A549 (cell line): ENCODE results near the gene POLRMT. TPM values are rescaled to one million over a fixed set of nuclear protein-coding genes. Genes with fewer than 3 reads are reported as not detected.

Experiments
- ATAC-seq, 2 experiments: fragments of 200-7000 bp in 1 of 2; fragments of >200 bp in 1 of 2; cut with Nextera tagmentation in 1 of 2; cut with Tn5 transposase in 1 of 2; 3 replicates each; pipeline versions ENCODE4 v1.8.0 to v1.9.1; 2018 to 2020; ENCODE audit warnings: mild to moderate bottlenecking in 1 of 2, moderate library complexity in 1 of 2
- CTCF ChIA-PET: fragments of 300-600 bp; sonication (Branson Sonifier 250); formaldehyde crosslinking; extraction: SDS; loops from one replicate; lab custom pipeline; 2021; ENCODE audit warnings: antibody characterized with exemption, inconsistent platforms; lab: Yijun Ruan, JAX
- POLR2A ChIA-PET: fragments of 350-600 bp; formaldehyde crosslinking; extraction: SDS; loops from one replicate; lab custom pipeline; 2021; ENCODE audit warnings: antibody characterized with exemption, inconsistent platforms; lab: Yijun Ruan, JAX
- DNase-seq, 2 experiments: peaks; one replicate each; pipeline versions ENCODE4 v3.0.0 to v3.0.0-alpha.2; 2011 to 2016; ENCODE audit warnings: low read depth in 1 of 2, low spot score in 1 of 2
- FAIRE-seq: peaks from 2 replicates; lab custom pipeline; 2011; peaks lifted over from hg19 to GRCh38; lab: Jason Lieb, UNC
- H3K27ac ChIP-seq, 2 experiments: fragments of >200 bp; sonication (Bioruptor Twin); formaldehyde crosslinking; 3 replicates each; pipeline ENCODE4 v1.5.1; 2016 to 2017
- H3K4me1 ChIP-seq: fragments of >200 bp; sonication (Bioruptor Twin); formaldehyde crosslinking; 3 replicates; pipeline ENCODE4 v1.6.1; 2016
- H3K4me2 ChIP-seq: fragments of >200 bp; sonication (Bioruptor Twin); formaldehyde crosslinking; 3 replicates; pipeline ENCODE4 v1.6.1; 2016
- H3K4me3 ChIP-seq: fragments of >200 bp; sonication (Bioruptor Twin); formaldehyde crosslinking; 3 replicates; pipeline ENCODE4 v1.5.1; 2016
- H3K9me3 ChIP-seq: fragments of >200 bp; sonication (Bioruptor Twin); formaldehyde crosslinking; 3 replicates; pipeline ENCODE4 v1.6.1; 2016
- BHLHE40 ChIP-seq: IDR thresholded peaks from 2 replicates; pipeline ENCODE4 v1.6.1; 2012; ENCODE audit warnings: low read depth, low read length, inconsistent platforms
- CBX8 ChIP-seq: fragments of 200-600 bp; sonication (generic); IDR thresholded peaks from 2 replicates; pipeline ENCODE4 v1.6.1; 2016
- EP300 ChIP-seq, 2 experiments: fragments of >200 bp; sonication (Bioruptor Twin); formaldehyde crosslinking; IDR thresholded peaks; 2 replicates in 1 of 2; 3 replicates in 1 of 2; pipeline ENCODE4 v1.6.1; 2016 to 2017
- GATA3 ChIP-seq: IDR thresholded peaks from 2 replicates; pipeline ENCODE4 v1.6.1; 2012; ENCODE audit warnings: borderline replicate concordance
- HEYL ChIP-seq: fragments of 250-450 bp; sonication (Bioruptor Pico); IDR thresholded peaks from 2 replicates; pipeline ENCODE4 v1.8.0; 2021; ENCODE audit warnings: mild to moderate bottlenecking, moderate library complexity
- JUNB ChIP-seq: fragments of >200 bp; sonication (Bioruptor Twin); formaldehyde crosslinking; IDR thresholded peaks from 2 replicates; pipeline ENCODE4 v1.6.1; 2016
- KDM1A ChIP-seq: fragments of 200-600 bp; sonication (generic); IDR thresholded peaks from 2 replicates; pipeline ENCODE4 v1.6.1; 2016; ENCODE audit warnings: low read depth, mild to moderate bottlenecking
- KDM5A ChIP-seq: fragments of 200-600 bp; sonication (generic); IDR thresholded peaks from 2 replicates; pipeline ENCODE4 v1.6.1; 2016; ENCODE audit warnings: antibody characterized with exemption, mild to moderate bottlenecking
- MAZ ChIP-seq: fragments of 150-350 bp; IDR thresholded peaks from 2 replicates; pipeline ENCODE4 v1.6.1; 2014; ENCODE audit warnings: antibody characterized with exemption, low read depth, low read length, borderline replicate concordance
- MYC ChIP-seq: IDR thresholded peaks from 2 replicates; pipeline ENCODE4 v1.6.1; 2012; ENCODE audit warnings: mild to moderate bottlenecking, inconsistent platforms, low read length, improper control_type of control experiment, borderline replicate concordance
- PHF8 ChIP-seq: fragments of 200-600 bp; sonication (generic); IDR thresholded peaks from 2 replicates; pipeline ENCODE4 v1.6.1; 2016; ENCODE audit warnings: low read depth, mild to moderate bottlenecking, antibody characterized with exemption, moderate library complexity, borderline replicate concordance
- POLR2A ChIP-seq: IDR thresholded peaks from 2 replicates; pipeline ENCODE4 v1.6.1; 2012; ENCODE audit warnings: mild to moderate bottlenecking, low read length
- POLR2AphosphoS2 ChIP-seq: conservative IDR thresholded peaks from 2 replicates; pipeline ENCODE4 v1.6.1; 2012; ENCODE audit warnings: low read length, improper control_type of control experiment, inconsistent platforms
- RARB ChIP-seq: fragments of 250-450 bp; sonication (Bioruptor Pico); IDR thresholded peaks from 2 replicates; pipeline ENCODE4 v1.8.0; 2021; ENCODE audit warnings: mild to moderate bottlenecking, moderate library complexity
- RCOR1 ChIP-seq: fragments of 150-350 bp; IDR thresholded peaks from 2 replicates; pipeline ENCODE4 v1.6.1; 2014; ENCODE audit warnings: antibody characterized with exemption, low read length, low read depth
- RNF2 ChIP-seq: fragments of 200-600 bp; sonication (generic); IDR thresholded peaks from 2 replicates; pipeline ENCODE4 v1.6.1; 2016; ENCODE audit warnings: low read depth, mild to moderate bottlenecking, antibody characterized with exemption, moderate library complexity, borderline replicate concordance
- TP53 ChIP-seq: fragments of 250-450 bp; sonication (Bioruptor Pico); IDR thresholded peaks from 2 replicates; pipeline ENCODE4 v1.5.0; 2021; ENCODE audit warnings: mild to moderate bottlenecking, moderate library complexity
- ZC3H11A ChIP-seq: fragments of 450-650 bp; IDR thresholded peaks from 2 replicates; pipeline ENCODE4 v1.6.1; 2014; ENCODE audit warnings: antibody characterized with exemption, mild to moderate bottlenecking
- WGBS: methylation state at CpG from one replicate; pipeline ENCODE4 v1.1.6; 2017; ENCODE audit errors: missing lambda C conversion rate; 5-methylcytosine and 5-hydroxymethylcytosine counted together
- polyA plus RNA-seq, 4 experiments: library from polyadenylated mRNA; depleted of rRNA in 3 of 4; stranded (reverse); fragments of >200 nt; fragmentation: RNase III in 1 of 4; extraction: RNeasy Plus Mini Kit Qiagen cat#74134 plus additional on column Dnase treatment in 1 of 4; gene quantifications; 2 replicates in 3 of 4; 3 replicates in 1 of 4; pipeline ENCODE4 v1.2.3, GENCODE V29; 2011 to 2017
- TF ChIP-seq, protein P1 (sequence below): fragments of 250-450 bp; sonication (Bioruptor Pico); IDR thresholded peaks from 2 replicates; pipeline ENCODE4 v1.5.0; 2020; ENCODE audit warnings: low read depth, mild to moderate bottlenecking, moderate library complexity
- TF ChIP-seq, protein P2 (sequence below): fragments of >200 bp; sonication (Bioruptor Twin); formaldehyde crosslinking; IDR thresholded peaks from 3 replicates; pipeline ENCODE4 v1.6.1; 2016
- TF ChIP-seq, protein P3 (sequence below): fragments of >200 bp; sonication (Bioruptor Twin); formaldehyde crosslinking; IDR thresholded peaks from 3 replicates; pipeline ENCODE4 v1.5.1; 2016
- TF ChIP-seq, protein P4 (sequence below): fragments of 450-650 bp; IDR thresholded peaks from 2 replicates; pipeline ENCODE4 v1.6.1; 2014; ENCODE audit warnings: antibody characterized with exemption

The POLRMT gene
- polyA plus RNA-seq, 2 of the 4 experiments (the other 2 are of a cell fraction): 41.9 to 68.8 TPM

DNA sequence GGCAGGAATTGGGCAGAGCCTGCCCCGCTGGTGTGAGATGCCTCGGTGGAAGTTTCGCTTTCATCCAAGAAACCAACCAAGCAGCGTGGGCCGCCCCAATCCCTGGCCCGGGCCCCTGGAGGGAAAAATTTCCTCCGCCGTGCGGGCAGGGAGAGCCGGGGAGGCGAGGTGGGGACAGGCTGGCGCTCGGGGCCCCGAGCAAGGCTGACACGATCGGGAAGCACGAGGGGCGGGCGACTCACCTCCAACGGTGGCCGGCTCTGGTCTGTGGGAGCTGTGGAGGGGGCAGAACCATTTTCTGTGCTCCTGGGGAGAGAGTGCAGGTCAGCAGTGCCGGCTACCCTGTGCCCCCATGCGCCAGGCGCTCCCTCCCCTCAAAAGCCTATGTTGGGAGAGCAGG lies 18.7 kb upstream of the POLRMT start (continued):
- TF ChIP-seq BHLHE40: no peak
- no peak for TF ChIP-seq MAZ

DNA sequence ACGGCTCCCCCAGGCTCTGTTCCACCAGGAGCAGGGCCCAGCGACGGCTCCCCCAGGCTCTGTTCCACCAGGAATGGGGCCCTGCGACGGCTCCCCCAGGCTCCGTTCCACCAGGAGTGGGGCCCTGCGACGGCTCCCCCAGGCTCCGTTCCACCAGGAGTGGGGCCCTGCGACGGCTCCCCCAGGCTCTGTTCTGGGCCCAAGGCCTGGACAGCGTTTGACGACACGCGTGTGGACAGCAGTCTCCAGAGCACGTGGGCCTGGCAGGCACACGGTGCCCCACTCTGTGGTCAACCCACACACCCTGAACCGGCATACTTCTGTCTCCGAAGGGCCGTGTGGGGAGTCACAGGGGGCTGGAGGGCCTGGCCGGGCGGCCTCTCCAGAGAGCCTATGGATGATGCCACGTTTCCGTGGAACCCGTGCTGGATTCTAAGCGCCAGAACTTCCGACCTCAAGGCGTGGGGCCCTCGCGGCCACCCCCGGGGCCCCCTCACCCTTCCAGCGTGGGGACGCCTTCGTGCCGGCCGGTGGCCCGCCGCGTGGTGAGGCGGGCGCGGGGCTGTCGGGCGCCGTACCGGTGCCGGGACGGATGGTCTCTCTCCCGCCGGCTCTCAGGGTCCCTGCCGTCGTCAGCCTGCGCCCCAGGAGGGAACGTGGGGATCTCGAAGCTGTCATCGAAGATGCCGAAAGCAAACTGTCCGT lies 17.9 kb upstream of the POLRMT start:
- ChIA-PET POLR2A (no interaction called here), CTCF (interaction anchor here (0.6 to 1.5 kb wide), 2 partner anchors 67 to 135 kb away, joined by 4 read pairs; no protein-coding TSS in a partner anchor)
- no peak overlapping the region for H3K4me2 ChIP-seq
- no peak overlapping the region for H3K27ac ChIP-seq
- TF ChIP-seq, protein P1, sequence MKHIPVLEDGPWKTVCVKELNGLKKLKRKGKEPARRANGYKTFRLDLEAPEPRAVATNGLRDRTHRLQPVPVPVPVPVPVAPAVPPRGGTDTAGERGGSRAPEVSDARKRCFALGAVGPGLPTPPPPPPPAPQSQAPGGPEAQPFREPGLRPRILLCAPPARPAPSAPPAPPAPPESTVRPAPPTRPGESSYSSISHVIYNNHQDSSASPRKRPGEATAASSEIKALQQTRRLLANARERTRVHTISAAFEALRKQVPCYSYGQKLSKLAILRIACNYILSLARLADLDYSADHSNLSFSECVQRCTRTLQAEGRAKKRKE: no peak
- TF ChIP-seq, protein P2, sequence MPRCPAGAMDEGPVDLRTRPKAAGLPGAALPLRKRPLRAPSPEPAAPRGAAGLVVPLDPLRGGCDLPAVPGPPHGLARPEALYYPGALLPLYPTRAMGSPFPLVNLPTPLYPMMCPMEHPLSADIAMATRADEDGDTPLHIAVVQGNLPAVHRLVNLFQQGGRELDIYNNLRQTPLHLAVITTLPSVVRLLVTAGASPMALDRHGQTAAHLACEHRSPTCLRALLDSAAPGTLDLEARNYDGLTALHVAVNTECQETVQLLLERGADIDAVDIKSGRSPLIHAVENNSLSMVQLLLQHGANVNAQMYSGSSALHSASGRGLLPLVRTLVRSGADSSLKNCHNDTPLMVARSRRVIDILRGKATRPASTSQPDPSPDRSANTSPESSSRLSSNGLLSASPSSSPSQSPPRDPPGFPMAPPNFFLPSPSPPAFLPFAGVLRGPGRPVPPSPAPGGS: no peak
- TF ChIP-seq ZC3H11A (no peak), PHF8 (no peak), EP300 (IDR thresholded peaks at IDR 0.05) (no peak), RNF2 (no peak), RCOR1 (no peak)
- TF ChIP-seq, protein P3, sequence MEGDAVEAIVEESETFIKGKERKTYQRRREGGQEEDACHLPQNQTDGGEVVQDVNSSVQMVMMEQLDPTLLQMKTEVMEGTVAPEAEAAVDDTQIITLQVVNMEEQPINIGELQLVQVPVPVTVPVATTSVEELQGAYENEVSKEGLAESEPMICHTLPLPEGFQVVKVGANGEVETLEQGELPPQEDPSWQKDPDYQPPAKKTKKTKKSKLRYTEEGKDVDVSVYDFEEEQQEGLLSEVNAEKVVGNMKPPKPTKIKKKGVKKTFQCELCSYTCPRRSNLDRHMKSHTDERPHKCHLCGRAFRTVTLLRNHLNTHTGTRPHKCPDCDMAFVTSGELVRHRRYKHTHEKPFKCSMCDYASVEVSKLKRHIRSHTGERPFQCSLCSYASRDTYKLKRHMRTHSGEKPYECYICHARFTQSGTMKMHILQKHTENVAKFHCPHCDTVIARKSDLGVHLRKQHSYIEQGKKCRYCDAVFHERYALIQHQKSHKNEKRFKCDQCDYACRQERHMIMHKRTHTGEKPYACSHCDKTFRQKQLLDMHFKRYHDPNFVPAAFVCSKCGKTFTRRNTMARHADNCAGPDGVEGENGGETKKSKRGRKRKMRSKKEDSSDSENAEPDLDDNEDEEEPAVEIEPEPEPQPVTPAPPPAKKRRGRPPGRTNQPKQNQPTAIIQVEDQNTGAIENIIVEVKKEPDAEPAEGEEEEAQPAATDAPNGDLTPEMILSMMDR: no peak
- no peaks in the 10 kb centered on the region for H3K9me3 ChIP-seq
- 98% methylated on average over 29 of the region's 58 CpGs for WGBS
- no peak overlapping the region for H3K4me3 ChIP-seq
- FAIRE-seq (no peak), DNase-seq (no peak), ATAC-seq (no peak)
- H3K4me1 ChIP-seq: no peaks in the 10 kb centered on the region

DNA sequence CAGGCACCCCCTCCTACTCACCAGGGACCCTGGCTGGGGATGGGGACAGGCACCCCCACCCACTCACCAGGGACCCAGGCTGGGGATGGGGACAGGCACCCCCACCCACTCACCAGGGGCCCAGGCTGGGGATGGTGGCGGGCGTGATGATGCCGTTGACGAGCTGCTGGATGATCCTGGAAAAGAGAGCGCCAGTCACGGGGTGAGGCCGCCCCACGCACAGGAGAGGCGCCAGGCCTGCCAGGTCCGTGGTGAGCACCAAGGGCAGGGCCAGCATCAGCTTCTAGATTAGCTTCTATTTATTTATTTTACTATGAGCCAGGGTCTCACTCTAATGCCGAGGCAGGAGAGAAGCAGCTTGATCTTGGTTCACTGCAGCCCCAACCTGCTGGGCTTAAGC lies 16.8 kb upstream of the POLRMT start:
- no peak for ATAC-seq
- no peak for TF ChIP-seq EP300 (IDR thresholded peaks at IDR 0.05)
- TF ChIP-seq RARB (CRISPR knock-in tag): no peak
- TF ChIP-seq RCOR1: no peak
- TF ChIP-seq KDM1A: no peak
- no peak for TF ChIP-seq JUNB
- no peak for TF ChIP-seq PHF8
- TF ChIP-seq, all 56 proteins: peak for 0
- FAIRE-seq (no peak), DNase-seq (no peak)
- Histone ChIP-seq H3K27ac (no peak overlapping the region), H3K4me1 (no peaks in the 10 kb centered on the region), H3K9me3 (no peaks in the 10 kb centered on the region), H3K4me2 (no peak overlapping the region), H3K4me3 (no peak overlapping the region)
- 90% methylated on average over 7 of the region's 11 CpGs for WGBS
- ChIA-PET POLR2A (no interaction called here), CTCF (interaction anchor here (1.5 kb wide), 1 partner anchor 65 kb away, joined by 4 read pairs; no protein-coding TSS in a partner anchor)

DNA sequence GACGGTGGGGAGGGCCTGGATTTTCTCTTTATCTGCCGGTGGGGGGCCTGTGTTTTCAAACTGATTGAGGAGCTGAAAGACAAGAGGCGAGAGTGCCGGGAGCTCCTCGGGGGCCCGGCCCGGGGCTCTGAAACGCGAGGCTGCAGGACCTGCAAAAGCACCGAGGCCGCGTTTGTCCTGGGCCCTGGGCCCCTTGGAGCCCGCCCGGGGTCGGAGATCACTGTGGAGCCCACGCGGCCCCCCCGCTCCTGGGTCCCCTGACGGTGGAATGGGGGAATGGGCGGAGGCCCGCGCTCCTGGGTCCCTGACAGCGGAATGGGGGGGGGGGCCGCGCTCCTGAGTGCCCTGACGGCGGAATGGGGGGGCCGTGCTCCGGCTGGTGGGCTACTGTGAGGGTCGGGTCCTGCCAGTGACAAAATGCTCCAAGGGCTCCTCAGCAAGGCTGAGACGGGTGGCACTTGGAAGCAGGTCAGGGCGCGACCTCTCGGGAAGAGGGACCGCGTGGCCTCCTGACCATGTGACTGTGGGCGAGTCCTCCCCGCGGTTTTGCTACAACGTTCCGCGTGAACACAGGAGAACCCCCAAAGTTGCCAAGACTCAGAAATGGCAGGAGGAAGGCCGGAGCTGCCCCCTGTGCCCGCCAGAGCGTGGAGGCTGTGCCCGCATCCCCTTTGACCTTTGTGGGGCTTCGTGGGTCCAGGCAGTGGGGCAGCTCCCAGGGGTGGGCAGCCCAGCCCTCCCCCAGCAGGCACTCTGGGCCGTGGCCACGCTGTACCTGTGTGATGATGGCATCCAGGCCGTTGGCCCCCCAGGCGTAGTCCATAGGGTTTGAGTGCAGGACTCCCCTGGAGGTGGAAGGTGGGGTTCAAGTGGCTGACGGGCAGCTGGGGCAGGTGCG lies 15.8 kb upstream of the POLRMT start:
- H3K27ac ChIP-seq: no peak overlapping the region
- CTCF ChIA-PET: no interaction called here
- no peak for FAIRE-seq
- no peaks in the 10 kb centered on the region for H3K4me1 ChIP-seq
- ATAC-seq: no peak
- H3K4me2 ChIP-seq: no peak overlapping the region
- H3K9me3 ChIP-seq: no peaks in the 10 kb centered on the region
- POLR2A ChIA-PET: no interaction called here
- H3K4me3 ChIP-seq: no peak overlapping the region
- WGBS: 96% methylated on average over 25 of the region's 53 CpGs
- DNase-seq: no peak
- TF ChIP-seq CBX8: no peak
- no peak for TF ChIP-seq GATA3
- no peak for TF ChIP-seq MYC
- no peak for TF ChIP-seq HEYL
- no peak for TF ChIP-seq TP53 (CRISPR knock-in tag)
- TF ChIP-seq, protein P4, sequence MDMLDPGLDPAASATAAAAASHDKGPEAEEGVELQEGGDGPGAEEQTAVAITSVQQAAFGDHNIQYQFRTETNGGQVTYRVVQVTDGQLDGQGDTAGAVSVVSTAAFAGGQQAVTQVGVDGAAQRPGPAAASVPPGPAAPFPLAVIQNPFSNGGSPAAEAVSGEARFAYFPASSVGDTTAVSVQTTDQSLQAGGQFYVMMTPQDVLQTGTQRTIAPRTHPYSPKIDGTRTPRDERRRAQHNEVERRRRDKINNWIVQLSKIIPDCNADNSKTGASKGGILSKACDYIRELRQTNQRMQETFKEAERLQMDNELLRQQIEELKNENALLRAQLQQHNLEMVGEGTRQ: no peak
- TF ChIP-seq POLR2AphosphoS2: no peak
- no peak for TF ChIP-seq POLR2A
- TF ChIP-seq KDM5A: no peak
